Stomach (tissue), 4 donors: ENCODE measurements around the gene POMT2.

ENCODE experiments used
- POLR2AphosphoS5 ChIP-seq, 3 donors: sonication (generic); formaldehyde crosslinking; IDR thresholded peaks; one replicate each; pipeline ENCODE4 v1.6.1; 2016; ENCODE audit warnings: antibody characterized with exemption in 3 of 3
- TF ChIP-seq, protein P1 (sequence below), 7 experiments: fragments of 450-650 bp in 4 of 7; fragments of 200-600 bp in 3 of 7; sonication (generic) in 3 of 7; IDR thresholded peaks; one replicate each; pipeline ENCODE4 v1.5.1; 2016 to 2019; ENCODE audit warnings: antibody characterized with exemption in 7 of 7, control low read depth in 2 of 7, mild to moderate bottlenecking in 1 of 7

DNA sequence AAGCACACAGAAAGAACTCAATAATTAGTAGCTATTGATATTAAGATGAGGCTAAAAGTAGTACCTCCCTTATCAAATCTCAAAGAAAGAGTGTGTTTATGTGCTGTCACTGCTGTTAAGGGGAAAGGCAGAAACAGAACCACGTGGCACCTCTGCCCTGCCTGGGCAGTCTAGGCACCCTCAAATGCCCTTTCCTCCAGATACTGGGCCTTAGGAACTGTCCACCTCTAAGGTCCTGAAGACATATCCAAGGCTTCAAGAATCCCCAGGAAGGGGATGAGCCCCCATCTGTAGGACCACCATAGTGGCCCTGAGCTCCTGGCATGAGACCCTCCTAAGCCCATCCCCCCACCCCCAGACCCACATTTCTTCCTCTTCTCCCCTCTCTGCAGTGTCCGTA lies 78.7 kb downstream of the POMT2 start:
- TF ChIP-seq, protein P1, sequence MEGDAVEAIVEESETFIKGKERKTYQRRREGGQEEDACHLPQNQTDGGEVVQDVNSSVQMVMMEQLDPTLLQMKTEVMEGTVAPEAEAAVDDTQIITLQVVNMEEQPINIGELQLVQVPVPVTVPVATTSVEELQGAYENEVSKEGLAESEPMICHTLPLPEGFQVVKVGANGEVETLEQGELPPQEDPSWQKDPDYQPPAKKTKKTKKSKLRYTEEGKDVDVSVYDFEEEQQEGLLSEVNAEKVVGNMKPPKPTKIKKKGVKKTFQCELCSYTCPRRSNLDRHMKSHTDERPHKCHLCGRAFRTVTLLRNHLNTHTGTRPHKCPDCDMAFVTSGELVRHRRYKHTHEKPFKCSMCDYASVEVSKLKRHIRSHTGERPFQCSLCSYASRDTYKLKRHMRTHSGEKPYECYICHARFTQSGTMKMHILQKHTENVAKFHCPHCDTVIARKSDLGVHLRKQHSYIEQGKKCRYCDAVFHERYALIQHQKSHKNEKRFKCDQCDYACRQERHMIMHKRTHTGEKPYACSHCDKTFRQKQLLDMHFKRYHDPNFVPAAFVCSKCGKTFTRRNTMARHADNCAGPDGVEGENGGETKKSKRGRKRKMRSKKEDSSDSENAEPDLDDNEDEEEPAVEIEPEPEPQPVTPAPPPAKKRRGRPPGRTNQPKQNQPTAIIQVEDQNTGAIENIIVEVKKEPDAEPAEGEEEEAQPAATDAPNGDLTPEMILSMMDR (IDR thresholded peaks at IDR 0.05) = no peak
- no peak for TF ChIP-seq POLR2AphosphoS5 (IDR thresholded peaks at IDR 0.05)
